SH-SY5Y (cell line): ENCODE results near the gene CRYGA.

ENCODE experiments used
- GATA2 ChIP-seq: IDR thresholded peaks from 2 replicates; pipeline ENCODE4 v1.6.1; 2011; ENCODE audit warnings: mild to moderate bottlenecking, low read depth, low read length
- GATA3 ChIP-seq: IDR thresholded peaks from 2 replicates; pipeline ENCODE4 v1.6.1; 2011; ENCODE audit warnings: low read depth, mild to moderate bottlenecking, low read length, moderate library complexity

GRCh38 chr2:208183972-208184705, 20.8 kb upstream of the CRYGA start:
- TF ChIP-seq GATA3 (no peak), GATA2 (no peak)
